Activated CD4-positive, CD25-positive, alpha-beta regulatory T cell (primary cell): Measurements from ENCODE around the gene CNR2.
A peak's percentile ranks its signal among the peaks of the same experiment; 100 is the strongest.
"Not testable (repeated sequence)": the region's sequence is repeated elsewhere in the genome, so short reads cannot be mapped to it uniquely, and the experiment has no call there.

Experiments
- DNase-seq, 4 experiments: peaks; one replicate each; lab custom pipeline; 2025; lab: John Stamatoyannopoulos, UW

The CNR2 gene

GRCh38 chr1:23836037-23836436, 77.1 kb downstream of the CNR2 start:
- DNase-seq: no peak

GRCh38 chr1:23834156-23834555, 79.0 kb downstream of the CNR2 start:
- DNase-seq: not testable (repeated sequence)

- no peak for DNase-seq
These were observed 85.4 kb downstream of the CNR2 start for GRCh38 chr1:23827717-23828116.

GRCh38 chr1:23826590-23826989, 86.6 kb downstream of the CNR2 start:
- DNase-seq: not testable (repeated sequence)

- no peak for DNase-seq
These were observed 87.2 kb downstream of the CNR2 start for GRCh38 chr1:23825762-23826522.

GRCh38 chr1:23825076-23825761, 87.9 kb downstream of the CNR2 start, which contains the start of gene HMGCL:
TSS of gene HMGCL (minus strand) at chr1:23825429. CDS start at chr1:23825415, 14 bp downstream.
- peak; percentile 72 to 88 (median 78) for DNase-seq

- no peak for DNase-seq
These were observed 88.5 kb downstream of the CNR2 start for GRCh38 chr1:23824711-23825075.

GRCh38 chr1:23823767-23824166, 89.4 kb downstream of the CNR2 start:
- no peak for DNase-seq
